ENCODE data around the gene NAXE.
A peak's percentile ranks its signal among the peaks of the same experiment; 100 is the strongest.
"Not testable (repeated sequence)": the region's sequence is repeated elsewhere in the genome, so short reads cannot be mapped to it uniquely, and the experiment has no call there.

The NAXE gene

GRCh38 chr1:156571261-156571852 is 20.2 kb upstream of the NAXE start:
- DNase-seq (ENCODE audit: low read depth): no peak

DNA sequence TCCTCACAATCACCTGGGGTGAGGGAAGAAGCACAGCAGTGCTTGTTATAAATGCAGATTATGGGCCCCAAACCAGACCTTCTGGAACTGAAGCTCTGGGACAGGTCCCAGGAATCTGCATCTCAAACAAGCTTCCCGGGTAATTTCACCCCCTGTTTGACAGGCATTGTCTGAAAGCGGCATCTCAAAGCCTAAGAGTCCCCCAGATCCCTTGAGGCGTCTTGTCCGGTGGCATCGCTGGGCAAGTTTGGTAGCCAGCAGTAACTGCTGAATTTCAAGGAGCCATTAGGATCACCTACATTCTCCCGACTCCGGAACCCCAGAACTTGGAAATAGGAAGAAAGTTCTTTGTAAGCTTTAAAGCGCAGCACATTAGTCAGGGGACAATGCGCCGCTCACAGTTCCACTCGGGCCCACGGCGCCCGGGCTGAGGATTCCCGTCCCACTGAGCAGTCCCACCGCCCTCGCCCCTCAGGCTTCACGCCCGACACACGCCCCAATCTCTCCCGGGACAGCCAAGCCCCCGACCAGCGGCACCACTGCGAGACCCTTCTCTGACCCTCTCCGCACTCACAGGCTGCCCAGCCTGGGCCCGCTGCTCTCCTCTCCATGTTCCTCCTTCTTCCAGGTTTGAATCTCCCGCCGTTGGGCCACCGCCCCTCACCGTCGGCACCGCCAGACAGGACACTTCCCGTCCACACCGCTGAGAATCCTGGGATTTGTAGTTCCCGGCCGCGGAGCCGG is 19.5 kb upstream of the NAXE start, which contains the start of gene IQGAP3:
IQGAP3 (minus strand) TSS at position 647 of the 744 bp plus-strand sequence; CDS start at position 611, 36 bp downstream.
- peak; percentile 61 for DNase-seq (ENCODE audit: low read depth)

DNA sequence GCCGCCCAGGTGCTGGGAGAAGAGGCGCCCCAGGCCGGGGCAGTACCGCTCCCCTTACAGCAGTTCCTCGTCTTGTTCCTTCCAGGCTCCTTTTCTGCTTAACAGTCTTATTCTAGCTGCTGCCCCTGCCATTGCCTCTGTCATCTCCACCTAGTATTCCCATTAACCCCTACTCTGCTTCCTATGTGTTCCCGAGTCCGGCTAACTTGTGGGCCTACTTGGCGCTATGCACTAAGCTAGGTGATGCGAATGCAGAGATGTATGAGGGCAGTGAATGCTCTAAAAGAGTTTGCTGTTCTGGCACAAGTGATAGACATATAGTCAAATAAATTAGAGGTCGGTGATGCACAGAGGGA is 18.9 kb upstream of the NAXE start:
- DNase-seq (ENCODE audit: low read depth): no peak

DNA sequence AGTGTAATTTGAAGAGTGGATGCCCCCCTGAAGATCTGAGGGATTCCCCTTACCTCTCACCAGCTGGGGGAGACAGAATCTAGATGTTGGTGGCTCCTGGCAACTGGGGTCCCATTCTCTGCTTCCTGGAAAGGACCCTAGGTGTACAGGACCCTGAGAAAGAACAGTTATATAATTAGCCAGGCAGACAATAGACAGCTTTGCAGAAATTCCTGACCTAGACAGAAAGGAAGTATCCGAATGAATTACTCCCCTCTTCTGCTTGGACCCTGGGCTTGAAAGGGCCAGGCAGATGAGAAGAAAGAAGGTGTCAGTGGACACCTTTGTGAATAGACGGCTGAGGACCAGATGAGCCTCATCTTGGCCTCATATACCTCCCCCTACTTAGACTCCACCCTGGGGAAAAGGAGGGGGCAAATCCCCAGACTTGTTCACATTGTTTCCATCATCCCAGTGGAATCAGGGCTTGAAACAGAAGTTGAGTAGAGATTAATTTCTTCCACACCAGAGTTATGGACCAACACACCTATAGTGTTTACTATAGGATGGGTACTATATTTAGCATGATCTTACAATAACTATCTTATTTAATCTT is 17.4 kb upstream of the NAXE start:
- no peak for DNase-seq (ENCODE audit: low read depth)

DNA sequence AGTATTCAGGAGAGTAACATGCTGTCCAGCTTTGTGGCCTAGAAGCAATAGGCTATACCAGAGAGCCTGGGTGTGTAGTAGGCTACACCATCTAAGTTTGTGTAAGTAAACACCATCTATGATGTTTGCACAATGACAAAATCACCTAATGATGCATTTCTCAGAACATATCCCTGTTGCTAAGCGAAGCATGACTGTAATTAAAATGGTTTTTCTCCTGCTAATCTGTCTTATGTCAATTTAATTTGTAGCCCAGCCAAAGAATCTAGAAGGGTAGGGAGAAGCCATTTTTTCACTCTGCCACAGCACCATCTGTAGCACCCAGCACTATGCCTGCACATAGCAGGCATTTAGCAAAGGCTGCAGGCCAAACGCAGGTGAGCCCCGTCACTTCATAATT is 14.0 kb upstream of the NAXE start:
- no peak for DNase-seq (ENCODE audit: low read depth)

DNA sequence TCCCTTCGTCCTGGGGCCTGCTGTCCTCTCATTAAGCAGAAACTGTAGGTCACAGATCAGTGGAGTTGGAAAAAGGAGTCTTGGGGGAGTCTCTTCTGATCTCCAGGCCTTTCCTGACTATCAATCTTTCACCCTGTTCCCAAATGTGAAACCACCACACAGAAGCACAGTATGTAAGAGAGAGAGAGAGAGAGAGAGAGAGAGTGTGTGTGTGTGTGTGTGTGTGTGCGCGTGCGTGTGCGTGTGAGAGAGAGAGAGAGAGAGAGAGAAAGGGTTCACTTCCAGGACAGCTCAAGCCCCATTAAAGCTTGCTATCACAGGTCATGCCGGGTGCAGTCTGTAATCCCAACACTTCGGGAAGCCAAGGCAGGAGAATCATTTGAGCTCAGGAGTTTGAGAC is 13.5 kb upstream of the NAXE start:
- DNase-seq (ENCODE audit: low read depth): no peak

- no peak for DNase-seq (ENCODE audit: low read depth)
Measured at GRCh38 chr1:156579472-156579871, 12.1 kb upstream of the NAXE start, which contains the start of gene TTC24. Gene TTC24, plus strand, starts transcription at chr1:156579723. Its CDS starts 1,642 bp downstream, at chr1:156581365.

- DNase-seq (ENCODE audit: low read depth): no peak
Measured at GRCh38 chr1:156581661-156582387, 9.8 kb upstream of the NAXE start.

- DNase-seq (ENCODE audit: low read depth): no peak
Measured at GRCh38 chr1:156582388-156583017, 9.1 kb upstream of the NAXE start.

- DNase-seq (ENCODE audit: low read depth): peak; percentile 63
Measured at GRCh38 chr1:156583821-156584622, 7.6 kb upstream of the NAXE start.

- no peak for DNase-seq (ENCODE audit: low read depth)
Measured at GRCh38 chr1:156584813-156585212, 6.8 kb upstream of the NAXE start.

DNA sequence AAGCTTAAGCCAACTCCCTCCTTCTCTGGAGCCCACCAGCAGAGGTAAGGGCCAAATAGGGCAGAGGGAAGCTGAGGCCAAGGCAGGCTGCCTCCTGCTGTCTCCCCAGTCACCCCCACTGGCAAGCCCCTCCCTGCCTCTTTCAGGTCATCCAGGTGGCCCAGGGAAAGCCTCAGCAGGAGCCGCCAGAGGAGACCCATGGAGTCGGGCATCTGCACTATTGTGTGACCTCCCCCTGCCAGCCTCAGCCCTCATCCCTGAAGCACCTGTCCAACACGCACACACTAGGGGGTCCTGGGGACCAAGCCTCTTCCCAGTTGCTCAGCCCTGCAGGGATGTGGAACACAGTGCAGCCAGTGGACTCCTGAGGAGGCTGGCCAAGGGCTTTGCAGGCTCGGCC is 5.3 kb upstream of the NAXE start:
- DNase-seq (ENCODE audit: low read depth): no peak

DNA sequence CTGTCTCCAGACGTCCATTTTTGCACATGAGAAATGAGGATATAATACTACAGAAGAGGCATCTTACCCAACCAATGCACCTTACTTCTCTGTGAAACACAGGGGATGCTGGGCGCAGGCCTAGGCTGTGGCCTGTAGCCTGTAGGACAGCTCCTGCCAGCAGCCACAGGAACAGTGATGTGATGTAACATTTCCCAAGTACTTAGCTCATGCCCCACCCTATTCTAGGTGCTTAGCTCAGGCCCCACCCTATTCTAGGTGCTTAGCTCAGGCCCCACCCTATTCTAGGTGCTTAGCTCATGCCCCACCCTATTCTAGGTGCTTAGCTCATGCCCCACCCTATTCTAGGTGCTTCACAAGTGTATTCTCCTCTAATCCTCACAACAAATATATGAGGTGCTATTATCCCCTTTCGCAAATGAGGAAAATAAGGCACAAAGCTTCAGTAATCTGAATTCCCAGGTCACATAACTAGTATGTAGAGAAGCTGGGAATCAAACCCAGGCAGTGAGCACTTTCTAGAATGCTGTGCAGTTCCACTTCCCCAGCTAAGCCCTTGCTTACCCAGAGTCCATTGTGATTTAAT is 4.6 kb upstream of the NAXE start:
- DNase-seq (ENCODE audit: low read depth): no peak

DNA sequence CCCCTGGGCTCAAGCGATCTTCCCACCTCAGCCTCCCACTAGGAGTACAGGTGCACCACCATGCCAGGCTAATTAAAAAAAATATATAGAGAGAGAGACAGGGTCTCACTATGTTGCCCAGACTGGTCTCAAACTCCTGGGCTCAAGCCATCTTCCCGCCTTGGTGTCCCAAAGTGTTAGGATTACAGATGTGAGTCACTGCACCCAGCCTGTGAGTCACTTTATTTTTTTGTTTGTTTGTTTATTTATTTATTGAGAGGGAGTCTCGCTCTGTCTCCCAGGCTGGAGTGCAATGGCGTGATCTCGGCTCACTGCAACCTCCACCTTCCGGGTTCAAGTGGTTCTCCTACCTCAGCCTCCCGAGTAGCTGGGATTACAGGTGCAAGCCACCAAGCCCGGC is 3.6 kb upstream of the NAXE start:
- not testable (repeated sequence) for DNase-seq (ENCODE audit: low read depth)

- no peak for DNase-seq (ENCODE audit: low read depth)
Measured at GRCh38 chr1:156589546-156589945, 2.0 kb upstream of the NAXE start.

GRCh38 chr1:156590326-156591180 is 1.0 kb upstream of the NAXE start:
- no peak for DNase-seq (ENCODE audit: low read depth)

DNA sequence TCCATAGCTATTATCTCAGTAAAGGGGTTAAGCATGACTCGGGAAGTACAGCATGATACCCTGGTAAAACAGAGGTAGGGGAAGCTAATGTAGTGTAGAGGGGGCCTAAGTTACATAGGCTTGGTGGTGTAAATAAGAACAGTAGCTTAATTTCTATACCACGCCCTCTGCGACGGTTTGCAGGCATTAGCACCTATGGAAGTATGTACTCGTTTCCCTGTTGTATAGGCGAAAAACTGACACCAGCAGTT is 470 bp upstream of the NAXE start:
- no peak for DNase-seq (ENCODE audit: low read depth)

- no peak for DNase-seq (ENCODE audit: low read depth)
Measured at GRCh38 chr1:156592158-156592909, 758 bp downstream of the NAXE start.

GRCh38 chr1:156592910-156593660 is 1.5 kb downstream of the NAXE start:
- no peak for DNase-seq (ENCODE audit: low read depth)
